Measurements from ENCODE around the gene CALML5.

The CALML5 gene

GRCh38 chr10:5514226-5514850 is 15.0 kb upstream of the CALML5 start:
- DNase-seq, result no peak

- no peak for DNase-seq
These were observed 13.7 kb upstream of the CALML5 start for GRCh38 chr10:5512881-5513612.

DNA sequence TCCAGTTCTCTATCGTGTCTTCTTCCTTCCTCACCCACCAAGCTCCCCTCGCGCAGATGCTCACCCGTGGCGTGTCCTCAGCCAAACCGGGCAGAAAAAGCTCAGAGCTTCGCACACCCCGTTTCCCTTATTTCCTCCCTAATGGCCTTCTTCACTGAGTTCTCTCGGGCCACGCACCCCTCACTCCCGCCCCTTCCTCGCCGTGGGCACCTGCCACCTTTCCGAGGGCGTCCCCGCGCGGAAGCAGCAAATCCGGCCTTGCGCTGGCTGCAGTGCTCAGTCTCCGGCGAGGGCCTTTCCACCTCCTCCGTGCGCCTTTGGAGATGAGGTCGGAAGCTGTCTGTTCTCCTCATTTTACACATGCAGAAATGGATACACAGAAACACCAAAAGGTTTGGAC is 13.0 kb upstream of the CALML5 start:
- no peak for DNase-seq

GRCh38 chr10:5511885-5512280 is 12.5 kb upstream of the CALML5 start:
- DNase-seq, result no peak

DNA sequence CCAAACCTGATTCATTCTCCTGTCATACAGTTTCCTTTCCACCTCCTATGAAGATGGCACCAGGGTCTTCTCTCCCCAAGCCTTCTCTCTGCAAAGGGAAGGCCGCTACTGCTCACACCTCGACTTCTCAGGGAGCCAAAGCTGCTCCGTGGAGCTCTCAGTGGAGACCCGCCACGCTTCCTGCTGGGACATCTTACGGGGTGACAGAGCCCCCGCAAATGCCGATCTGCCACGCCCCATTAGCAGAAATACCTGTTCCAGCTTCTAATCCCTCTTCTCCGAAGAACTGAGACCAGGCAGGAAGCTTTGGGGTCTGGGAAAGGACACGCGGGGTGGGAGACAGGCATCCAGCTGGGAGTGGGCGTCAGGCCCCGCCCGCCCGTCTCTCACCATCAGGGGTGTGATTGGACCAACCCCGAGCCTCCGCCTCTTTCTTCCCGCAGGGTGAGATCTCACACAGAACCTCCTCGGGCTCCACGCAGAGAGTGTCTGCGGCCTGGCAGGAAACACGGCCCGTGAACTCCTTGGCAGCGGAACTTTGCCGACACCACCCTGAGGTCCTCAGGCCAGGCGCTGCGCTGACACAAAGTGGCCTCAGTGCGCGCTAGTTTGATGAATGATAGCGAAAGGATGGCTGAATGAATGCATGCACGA is 12.0 kb upstream of the CALML5 start:
- no peak for DNase-seq

DNA sequence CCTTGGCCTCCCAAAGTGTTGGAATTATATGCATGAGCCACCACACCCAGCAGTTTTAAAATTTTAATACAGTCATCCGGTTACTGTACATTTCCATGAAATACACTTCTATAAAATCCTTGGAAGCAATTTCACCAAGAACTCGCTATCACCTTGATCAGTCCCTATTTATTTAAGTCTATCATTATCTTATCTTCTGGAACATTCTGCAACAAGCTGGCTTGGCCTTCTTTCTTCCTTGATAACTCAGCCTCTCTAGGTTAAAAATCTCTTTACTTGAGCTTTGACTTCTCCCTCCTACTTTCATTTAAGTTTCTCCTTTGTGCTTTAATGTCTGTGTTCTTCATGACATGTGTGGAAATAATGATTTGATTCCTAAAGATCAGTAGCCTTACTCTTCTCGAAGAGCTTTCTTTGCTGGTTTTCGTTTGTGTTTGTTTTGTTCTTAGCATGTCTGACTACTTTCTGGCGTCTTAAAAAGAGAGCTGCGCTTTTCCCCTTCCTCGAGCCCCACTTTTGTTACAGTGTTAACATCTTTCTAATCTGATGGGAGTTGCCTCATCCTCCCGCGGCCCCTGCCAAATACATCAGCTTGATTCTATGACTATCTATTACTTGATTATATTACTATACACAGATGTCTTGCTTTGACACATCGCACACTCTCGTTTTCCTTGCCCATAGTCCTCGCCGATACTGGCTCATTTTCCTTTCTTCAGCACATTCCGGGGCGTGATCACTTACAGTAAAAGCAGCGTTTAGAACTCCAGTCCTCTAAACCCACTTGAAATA is 11.1 kb upstream of the CALML5 start:
- DNase-seq, result no peak

DNA sequence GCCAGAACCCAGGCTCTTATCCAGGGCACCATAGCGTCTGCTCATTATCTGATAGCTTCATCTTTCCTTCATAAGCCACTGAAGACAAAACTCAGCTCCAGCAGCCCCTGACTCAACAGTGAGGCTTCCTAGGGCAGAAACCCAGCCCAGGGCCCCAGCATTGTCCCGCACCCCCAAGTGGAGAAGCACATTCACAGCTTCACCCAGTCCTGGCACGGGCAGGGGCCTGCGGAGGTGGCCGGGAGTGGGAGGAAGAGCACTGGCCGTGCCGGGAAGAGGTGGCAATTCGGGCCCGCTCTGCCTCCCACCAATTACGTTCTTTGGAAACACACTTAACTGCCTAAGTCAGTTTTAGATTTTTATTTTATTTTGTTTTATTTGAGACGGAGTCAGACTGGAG is 10.3 kb upstream of the CALML5 start:
- DNase-seq, result no peak

- DNase-seq, result no peak
These were observed 9.9 kb upstream of the CALML5 start for GRCh38 chr10:5509236-5509635.

- no peak for DNase-seq
These were observed 9.4 kb upstream of the CALML5 start for GRCh38 chr10:5508786-5509185.

- no peak for DNase-seq
These were observed 8.8 kb upstream of the CALML5 start for GRCh38 chr10:5508161-5508604.

- no peak for DNase-seq
These were observed 8.3 kb upstream of the CALML5 start for GRCh38 chr10:5507649-5508131.

DNA sequence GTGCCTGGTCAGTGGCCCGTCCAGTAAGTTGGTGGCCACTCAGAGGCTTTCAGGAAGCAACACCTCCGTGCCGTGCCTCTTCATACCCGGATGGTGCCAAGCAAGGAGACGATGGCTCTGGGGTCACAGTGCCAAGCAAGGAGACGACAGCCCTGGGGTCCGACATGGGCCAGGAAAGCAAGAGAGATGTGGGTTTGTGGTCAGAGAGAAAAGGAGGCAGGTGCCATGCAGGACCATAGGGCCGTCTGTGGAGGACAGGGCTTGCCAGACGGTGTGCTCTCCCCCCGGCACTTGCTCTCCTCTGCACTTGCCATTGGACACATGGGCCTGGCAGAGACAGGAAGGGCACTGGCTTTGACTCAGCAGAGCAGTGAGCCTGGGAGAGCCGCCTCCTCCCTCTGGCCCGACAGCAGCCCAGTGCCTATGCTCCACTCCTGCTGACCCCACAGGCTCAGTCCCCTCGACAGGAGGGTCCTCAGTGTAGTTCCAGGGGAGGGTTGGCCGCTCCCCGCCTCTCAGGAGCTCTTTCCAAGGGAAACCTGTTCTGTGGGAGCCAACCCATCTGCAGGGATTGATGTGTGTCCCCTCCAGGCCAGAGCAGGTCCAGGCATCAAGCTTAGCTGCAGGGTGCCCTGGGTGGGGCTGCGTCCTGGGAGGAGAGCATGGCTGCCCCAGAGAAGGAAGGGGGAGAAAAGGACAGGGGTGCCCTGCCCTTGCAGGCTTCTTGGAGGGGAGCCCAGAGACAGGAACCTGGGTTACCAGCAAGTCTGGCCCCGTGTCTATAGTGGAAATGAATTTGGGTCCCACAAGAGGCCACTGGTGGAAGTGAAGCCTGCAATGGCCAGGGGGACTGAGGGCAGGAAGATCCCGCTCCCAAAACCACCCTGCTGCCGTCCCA is 7.6 kb upstream of the CALML5 start:
- DNase-seq, result no peak

DNA sequence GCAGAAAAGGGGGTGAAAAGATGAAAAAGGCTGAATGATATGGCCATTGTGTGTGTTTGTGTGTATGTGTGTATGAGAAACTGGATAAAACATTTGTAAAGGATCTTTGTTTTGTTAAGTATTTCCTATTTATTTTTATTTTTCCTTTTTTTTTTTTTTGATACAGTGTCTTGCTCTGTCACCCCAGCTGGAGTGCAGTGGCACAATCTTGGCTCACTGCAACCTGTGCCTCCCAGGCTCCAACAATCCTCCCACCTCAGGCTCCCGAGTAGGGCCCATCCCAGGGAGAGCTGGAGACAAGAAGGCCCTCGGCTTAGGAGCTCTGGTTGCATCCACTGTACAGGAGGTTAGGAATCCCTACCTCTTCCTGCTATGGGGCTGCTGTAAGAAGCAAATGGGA is 6.9 kb upstream of the CALML5 start:
- no peak for DNase-seq

GRCh38 chr10:5504146-5505072 is 5.0 kb upstream of the CALML5 start:
- no peak for DNase-seq

DNA sequence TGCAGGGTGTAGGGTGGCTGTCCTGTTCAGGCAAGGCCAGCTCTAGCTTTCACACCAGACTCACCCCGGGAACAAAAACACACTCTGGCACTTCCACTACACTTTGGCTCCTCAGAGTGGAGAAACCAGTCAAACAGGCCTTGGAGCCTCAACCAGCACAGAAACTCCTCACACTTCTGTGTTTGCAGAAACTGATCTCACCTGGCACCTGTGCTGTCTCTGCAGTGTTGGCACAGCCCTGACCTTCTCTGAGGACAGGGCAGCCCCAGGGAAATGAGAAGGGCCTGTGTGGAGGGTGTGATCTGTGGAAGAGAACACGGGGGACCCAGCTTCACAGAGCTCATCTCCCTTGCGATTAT is 4.1 kb upstream of the CALML5 start:
- DNase-seq, result no peak

DNA sequence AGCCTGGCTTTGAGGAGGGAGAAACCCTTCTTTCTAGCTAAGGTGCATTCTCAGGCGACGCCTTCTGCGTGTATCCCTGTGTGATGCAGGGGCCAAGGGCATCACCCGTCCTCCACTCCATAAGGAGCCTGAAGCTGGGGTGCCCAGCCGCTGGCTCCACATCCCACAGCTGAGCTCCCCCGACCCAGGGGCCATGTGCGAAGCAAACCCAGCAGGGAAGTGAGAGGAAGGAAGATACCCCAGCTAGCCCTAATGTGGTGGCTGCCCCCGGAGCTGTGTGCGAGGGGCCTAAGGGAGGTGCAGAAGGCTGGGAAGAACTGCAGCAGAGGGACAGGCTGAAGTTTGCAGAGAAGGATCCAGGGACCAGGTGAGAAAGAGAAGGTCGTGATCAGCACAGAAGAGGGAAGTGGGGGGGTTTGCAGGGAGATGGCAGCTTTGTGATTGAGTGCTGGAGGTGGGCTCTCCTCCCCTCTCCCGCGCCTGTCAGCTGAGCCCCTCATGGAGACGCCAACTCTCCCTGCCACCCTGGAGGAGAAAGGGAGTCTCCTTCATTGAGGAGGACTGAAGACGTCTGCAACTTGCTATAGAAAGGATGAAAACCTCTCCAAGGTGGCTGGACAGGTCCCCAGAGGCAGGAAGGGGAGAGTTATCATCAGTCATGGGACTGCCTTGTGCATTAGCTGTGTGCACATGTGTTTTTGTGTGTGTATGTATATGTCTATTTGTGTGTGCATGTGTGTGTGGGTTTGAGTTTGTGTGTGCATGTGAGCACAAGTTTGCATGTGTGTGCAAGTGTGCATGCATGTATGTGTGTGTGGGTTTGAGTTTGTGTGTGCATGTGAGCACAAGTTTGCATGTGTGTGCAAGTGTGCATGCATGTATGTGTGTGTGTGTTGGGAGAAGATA is 3.5 kb upstream of the CALML5 start:
- no peak for DNase-seq

DNA sequence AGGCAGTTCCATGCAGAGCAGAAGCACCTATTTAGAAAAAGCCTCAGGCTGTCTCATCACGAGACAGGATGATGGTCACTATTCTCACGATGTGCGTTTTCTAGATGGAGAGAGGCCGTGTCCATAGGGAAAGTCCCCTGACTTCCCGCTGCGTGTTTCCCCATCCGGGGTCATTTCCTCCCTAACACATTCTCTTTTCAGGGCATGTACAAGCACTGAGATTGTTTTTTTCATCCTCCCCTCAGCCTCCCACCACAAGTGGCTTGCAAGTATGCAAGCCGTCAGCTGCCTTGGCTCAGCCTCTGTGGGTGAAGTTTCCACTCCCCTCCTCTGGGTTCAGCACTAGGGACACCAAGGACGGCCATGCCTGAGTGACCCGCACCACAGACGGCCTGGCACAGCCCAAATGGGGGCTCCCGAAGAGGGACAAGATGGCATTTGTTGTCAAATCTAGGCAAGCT is 2.7 kb upstream of the CALML5 start:
- DNase-seq, result peak; percentile 8

DNA sequence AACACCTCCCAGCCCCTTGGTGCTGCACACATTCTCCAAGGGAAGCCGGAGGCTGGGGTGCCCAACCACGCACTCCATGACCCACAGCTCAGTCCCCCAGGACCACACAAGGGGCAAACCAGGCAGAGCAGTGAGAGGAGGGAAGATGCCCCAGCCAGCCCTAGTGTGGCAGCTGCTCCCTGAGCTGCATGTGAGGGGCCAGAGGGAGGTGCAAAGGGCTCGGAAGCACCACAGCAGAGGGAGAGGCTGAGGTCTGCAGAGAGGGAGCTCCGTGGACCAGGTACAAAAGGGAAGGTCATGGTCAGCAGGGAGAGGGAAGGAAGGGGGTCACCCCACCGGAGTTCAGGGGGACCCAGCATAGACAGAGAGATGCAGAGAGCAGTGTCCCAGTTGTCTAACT is 1.5 kb upstream of the CALML5 start:
- no peak for DNase-seq

GRCh38 chr10:5500162-5500670 is 846 bp upstream of the CALML5 start:
- no peak for DNase-seq

Data from inflammatory macrophage treated with lipopolysaccharide for 4 hours (primary cell).